Activated CD8-positive, alpha-beta T cell treated with anti-CD3 and anti-CD28 coated beads, Interleukin-2, amount 10 ng/mL, durations not matched to agents 7 days and 5 days (primary cell): Measurements from ENCODE around the gene PAN3. TPM values are rescaled to one million over a fixed set of nuclear protein-coding genes. Genes with fewer than 3 reads are reported as not detected.
A peak's percentile ranks its signal among the peaks of the same experiment; 100 is the strongest.

Experiments used
- ATAC-seq: fragments of 150-1000 bp; cut with Tn5 transposase; one replicate; pipeline ENCODE4 v1.10.0; 2021; ENCODE audit warnings: moderate library complexity
- CTCF ChIA-PET: fragments of 350-600 bp; sonication (Branson Sonifier 250); formaldehyde crosslinking; loops from one replicate; lab custom pipeline; 2021; ENCODE audit warnings: antibody characterized with exemption; lab: Charles Lee
- POLR2A ChIA-PET: fragments of 350-600 bp; sonication (Branson Sonifier 250); formaldehyde crosslinking; loops from one replicate; lab custom pipeline; 2021; ENCODE audit warnings: antibody characterized with exemption; lab: Charles Lee
- DNase-seq: peaks from one replicate; pipeline ENCODE4 v3.0.0-alpha.2; 2020
- H3K27ac Mint-ChIP-seq: one replicate; pipeline ENCODE4 v1.8.0; 2021; ENCODE audit warnings: mild to moderate bottlenecking, mixed read lengths
- H3K27me3 Mint-ChIP-seq: one replicate; pipeline ENCODE4 v1.8.0; 2021; ENCODE audit warnings: low read depth, mixed read lengths
- H3K36me3 Mint-ChIP-seq: one replicate; pipeline ENCODE4 v1.8.0; 2021; ENCODE audit warnings: low read depth, mixed read lengths
- H3K4me1 Mint-ChIP-seq: one replicate; pipeline ENCODE4 v1.8.0; 2021; ENCODE audit warnings: low read depth, mixed read lengths
- H3K4me3 Mint-ChIP-seq: one replicate; pipeline ENCODE4 v1.8.0; 2021; ENCODE audit warnings: mild to moderate bottlenecking, mixed read lengths
- H3K9me3 Mint-ChIP-seq: one replicate; pipeline ENCODE4 v1.8.0; 2022; ENCODE audit warnings: mixed read lengths; ENCODE audit not compliant: insufficient read depth
- total RNA-seq, 2 experiments: library from RNA; stranded (reverse); gene quantifications; one replicate each; pipeline ENCODE4 v1.2.3, GENCODE V29; 2021

PAN3 gene
- total RNA-seq, 2 experiments from 2014 or later = 40.2 to 42.2 TPM

DNA sequence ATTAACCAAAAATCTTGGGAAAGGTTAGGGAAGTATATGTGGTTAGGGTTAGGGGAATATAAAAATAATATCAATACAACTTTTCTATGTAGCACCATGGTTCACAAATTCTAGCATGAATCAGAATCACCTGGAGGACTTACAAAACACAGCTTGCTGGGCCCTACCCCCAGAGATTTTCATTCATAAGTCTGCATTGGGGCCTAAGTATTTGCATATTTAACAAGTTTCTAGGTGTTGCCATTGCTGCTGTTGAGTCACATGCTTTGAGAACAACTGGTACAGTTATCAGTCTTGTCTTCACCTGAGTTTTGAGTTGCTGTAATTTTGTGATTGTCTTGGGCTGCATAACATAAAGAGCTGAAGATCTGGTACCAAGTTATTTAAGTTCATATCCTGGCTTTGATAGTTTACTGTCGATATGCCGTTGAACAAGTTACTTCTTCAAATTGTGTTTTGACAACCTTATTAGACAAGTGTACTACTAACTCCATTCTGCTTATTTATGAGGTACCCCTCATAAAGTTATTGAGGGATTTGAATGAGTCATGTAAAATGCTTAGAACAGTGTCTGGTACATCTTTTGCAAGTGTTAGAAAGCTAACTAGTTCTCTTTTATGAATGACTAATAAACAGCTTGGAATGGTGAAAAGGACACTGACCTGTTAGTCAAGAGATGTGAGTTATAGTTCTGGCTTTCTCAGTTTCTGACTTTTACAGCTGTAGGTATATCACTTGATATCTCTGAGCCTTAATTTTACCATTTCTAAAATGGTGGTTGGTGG lies 132.9 kb downstream of the PAN3 start:
- H3K36me3 Mint-ChIP-seq = peaks cover 47% of the 10 kb centered on the region
- no peaks in the 10 kb centered on the region for H3K9me3 Mint-ChIP-seq
- ChIA-PET POLR2A (interaction anchor here (1.0 kb wide), 1 partner anchor 133 kb away, joined by 3 read pairs; no protein-coding TSS in a partner anchor), CTCF (no interaction called here)
- no peak for DNase-seq
- H3K4me3 Mint-ChIP-seq = no peak overlapping the region
- H3K27ac Mint-ChIP-seq = no peak overlapping the region
- H3K4me1 Mint-ChIP-seq = peaks cover 8% of the 10 kb centered on the region
- no peak for ATAC-seq
- no peaks in the 10 kb centered on the region for H3K27me3 Mint-ChIP-seq

- CTCF ChIA-PET = interaction anchor here (1.6 kb wide), 1 partner anchor 13 kb away, joined by 4 read pairs; no protein-coding TSS in a partner anchor
- no peaks in the 10 kb centered on the region for H3K27me3 Mint-ChIP-seq
- no peak for ATAC-seq
Observed at GRCh38 chr13:28273919-28274318, 135.6 kb downstream of the PAN3 start.

DNA sequence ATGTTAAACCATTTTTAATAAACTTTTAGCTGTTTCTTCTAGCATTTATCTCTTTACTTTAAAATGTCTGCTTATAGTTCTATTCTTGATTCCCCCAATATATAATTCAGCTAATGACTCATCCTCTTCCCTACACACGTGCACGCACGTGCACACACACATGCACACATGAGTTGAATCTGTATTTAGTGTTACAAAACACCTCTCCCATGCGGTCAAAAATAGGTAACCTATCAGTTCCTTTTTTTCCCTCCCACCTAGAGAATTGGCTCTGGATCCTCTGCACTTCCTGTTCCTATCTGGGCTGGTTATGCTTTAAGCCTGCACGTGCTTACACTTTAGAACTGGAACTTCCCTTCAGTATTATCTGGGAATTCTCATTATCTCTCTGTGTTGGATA lies 144.1 kb downstream of the PAN3 start:
- Mint-ChIP-seq H3K4me3 (no peak overlapping the region), H3K9me3 (no peaks in the 10 kb centered on the region), H3K27me3 (no peaks in the 10 kb centered on the region), H3K4me1 (peaks cover 16% of the 10 kb centered on the region), H3K27ac (no peak overlapping the region), H3K36me3 (peaks cover 55% of the 10 kb centered on the region)
- POLR2A ChIA-PET = no interaction called here
- CTCF ChIA-PET = no interaction called here
- ATAC-seq (no peak), DNase-seq (no peak)

More at GRCh38 chr13:28273919-28274318, 135.6 kb downstream of the PAN3 start:
- DNase-seq = no peak
- H3K27ac Mint-ChIP-seq = no peak overlapping the region
- H3K36me3 Mint-ChIP-seq = peaks cover 37% of the 10 kb centered on the region
- no peaks in the 10 kb centered on the region for H3K9me3 Mint-ChIP-seq
- POLR2A ChIA-PET = no interaction called here
- peaks cover 2% of the 10 kb centered on the region for H3K4me1 Mint-ChIP-seq
- H3K4me3 Mint-ChIP-seq = no peak overlapping the region

DNA sequence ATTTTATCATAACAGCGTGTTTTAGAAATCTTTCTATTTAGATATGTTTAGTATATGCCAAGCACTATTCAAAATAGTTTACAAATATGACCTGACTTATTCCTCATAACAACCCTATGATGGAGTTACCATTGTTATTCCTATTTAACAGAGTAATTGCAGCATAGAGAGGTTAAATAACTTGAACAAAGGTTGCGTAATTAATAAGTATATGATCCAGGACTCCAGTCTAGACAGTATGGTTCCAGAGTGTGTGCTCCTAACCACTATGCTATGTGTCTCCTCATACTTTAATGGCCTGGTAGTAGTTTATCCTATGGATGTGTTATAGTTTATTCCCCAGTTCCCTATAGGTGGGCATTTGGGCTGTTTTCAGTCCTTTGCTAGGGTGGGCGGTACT lies 145.3 kb downstream of the PAN3 start:
- peaks cover 60% of the 10 kb centered on the region for H3K36me3 Mint-ChIP-seq
- CTCF ChIA-PET = interaction anchor here (1.9 kb wide), 1 partner anchor 7 kb away, joined by 4 read pairs; no protein-coding TSS in a partner anchor
- POLR2A ChIA-PET = no interaction called here

DNA sequence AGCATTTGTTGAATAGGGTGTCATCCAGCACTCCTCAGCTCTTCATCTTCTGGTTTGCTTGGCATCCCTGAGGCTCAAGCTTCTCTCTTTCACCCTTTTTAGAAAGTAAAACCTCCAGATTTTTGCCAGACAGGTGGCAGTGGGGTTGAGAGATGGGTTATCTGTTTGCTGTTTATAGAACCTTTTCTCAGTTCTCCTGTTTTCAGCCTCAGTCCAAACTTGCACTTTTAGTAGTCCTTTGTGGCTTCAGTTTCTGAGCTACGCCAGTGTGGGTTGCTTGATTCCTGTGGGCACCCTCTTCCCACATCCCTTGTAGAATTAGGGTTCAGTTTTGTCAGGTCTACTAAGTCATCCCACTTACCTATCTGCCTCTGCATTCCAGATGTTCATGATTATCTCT lies 147.9 kb downstream of the PAN3 start:
- H3K4me1 Mint-ChIP-seq = peaks cover 16% of the 10 kb centered on the region
- ChIA-PET POLR2A (no interaction called here), CTCF (no interaction called here)
- no peak for DNase-seq
- no peak overlapping the region for H3K4me3 Mint-ChIP-seq
- ATAC-seq = no peak
- no peaks in the 10 kb centered on the region for H3K9me3 Mint-ChIP-seq
- no peaks in the 10 kb centered on the region for H3K27me3 Mint-ChIP-seq
- peak overlapping the region; percentile 14 for H3K27ac Mint-ChIP-seq
- peaks cover 49% of the 10 kb centered on the region for H3K36me3 Mint-ChIP-seq

More for the DNA sequence above, 145.3 kb downstream of the PAN3 start:
- Mint-ChIP-seq H3K4me3 (no peak overlapping the region), H3K4me1 (peaks cover 16% of the 10 kb centered on the region), H3K27me3 (no peaks in the 10 kb centered on the region), H3K9me3 (no peaks in the 10 kb centered on the region), H3K27ac (no peak overlapping the region)
- ATAC-seq (no peak), DNase-seq (no peak)

DNA sequence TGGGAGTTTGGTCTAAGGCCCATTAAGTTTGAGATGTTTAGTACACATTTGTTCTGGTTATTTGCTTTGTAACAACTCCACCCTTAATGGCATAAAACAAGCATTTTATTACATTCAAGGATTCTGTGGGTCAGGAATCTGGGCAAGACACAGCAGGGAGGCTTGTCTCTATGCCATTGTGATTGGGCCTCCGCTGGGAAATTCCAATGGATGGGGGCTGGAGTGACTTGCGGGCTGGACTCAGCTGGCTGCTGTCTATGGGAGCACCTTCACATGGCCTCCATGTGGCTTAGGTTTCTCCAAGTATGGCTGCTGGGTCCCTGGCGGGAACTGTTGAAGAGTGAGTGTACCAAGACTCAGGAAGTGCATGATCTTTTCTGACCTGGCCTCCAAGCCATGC lies 159.0 kb downstream of the PAN3 start:
- ChIA-PET POLR2A (no interaction called here), CTCF (no interaction called here)
- H3K27me3 Mint-ChIP-seq = no peaks in the 10 kb centered on the region
- ATAC-seq (no peak), DNase-seq (no peak)
- no peaks in the 10 kb centered on the region for H3K9me3 Mint-ChIP-seq
- peaks cover 29% of the 10 kb centered on the region for H3K36me3 Mint-ChIP-seq
- H3K4me3 Mint-ChIP-seq = no peak overlapping the region
- H3K27ac Mint-ChIP-seq = no peak overlapping the region
- peaks cover 8% of the 10 kb centered on the region for H3K4me1 Mint-ChIP-seq

DNA sequence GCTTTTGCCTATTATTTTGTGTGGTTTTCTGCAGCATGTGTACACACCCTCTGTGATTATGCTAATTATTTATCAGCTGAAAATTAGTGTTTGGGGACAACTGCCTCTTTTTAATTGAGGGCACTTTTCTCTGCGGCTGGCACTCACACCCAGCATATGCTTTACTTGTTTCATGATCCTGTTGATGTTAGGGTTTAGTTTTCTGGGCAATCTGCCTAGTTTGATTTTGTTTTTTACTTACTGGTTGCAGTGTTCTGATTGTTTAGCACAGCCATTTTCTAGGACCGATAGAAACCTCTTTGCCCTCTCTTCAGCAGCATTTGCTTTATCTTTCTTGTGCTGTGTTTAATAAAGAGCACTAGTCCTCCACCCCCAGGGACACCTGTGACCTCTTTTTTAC lies 161.6 kb downstream of the PAN3 start:
- no peak for DNase-seq
- no peaks in the 10 kb centered on the region for H3K9me3 Mint-ChIP-seq
- H3K27me3 Mint-ChIP-seq = no peaks in the 10 kb centered on the region
- POLR2A ChIA-PET = no interaction called here
- no peak overlapping the region for H3K4me3 Mint-ChIP-seq
- peaks cover 12% of the 10 kb centered on the region for H3K36me3 Mint-ChIP-seq
- no peak overlapping the region for H3K27ac Mint-ChIP-seq
- H3K4me1 Mint-ChIP-seq = peaks cover 8% of the 10 kb centered on the region
- CTCF ChIA-PET = no interaction called here
- ATAC-seq = no peak

- no peak for ATAC-seq
- peaks cover 8% of the 10 kb centered on the region for H3K4me1 Mint-ChIP-seq
- no peaks in the 10 kb centered on the region for H3K27me3 Mint-ChIP-seq
- POLR2A ChIA-PET = interaction anchor here (0.6 kb wide), 1 partner anchor 13 kb away, joined by 4 read pairs; no protein-coding TSS in a partner anchor
- no peak overlapping the region for H3K27ac Mint-ChIP-seq
- CTCF ChIA-PET = interaction anchor here (0.8 to 1.3 kb wide), 2 partner anchors 10 to 334 kb away, joined by 3 read pairs; no protein-coding TSS in a partner anchor
- peaks cover under 1% of the 10 kb centered on the region for H3K36me3 Mint-ChIP-seq
- no peak overlapping the region for H3K4me3 Mint-ChIP-seq
- no peaks in the 10 kb centered on the region for H3K9me3 Mint-ChIP-seq
- no peak for DNase-seq
Observed at GRCh38 chr13:28301839-28302238, 163.5 kb downstream of the PAN3 start.

DNA sequence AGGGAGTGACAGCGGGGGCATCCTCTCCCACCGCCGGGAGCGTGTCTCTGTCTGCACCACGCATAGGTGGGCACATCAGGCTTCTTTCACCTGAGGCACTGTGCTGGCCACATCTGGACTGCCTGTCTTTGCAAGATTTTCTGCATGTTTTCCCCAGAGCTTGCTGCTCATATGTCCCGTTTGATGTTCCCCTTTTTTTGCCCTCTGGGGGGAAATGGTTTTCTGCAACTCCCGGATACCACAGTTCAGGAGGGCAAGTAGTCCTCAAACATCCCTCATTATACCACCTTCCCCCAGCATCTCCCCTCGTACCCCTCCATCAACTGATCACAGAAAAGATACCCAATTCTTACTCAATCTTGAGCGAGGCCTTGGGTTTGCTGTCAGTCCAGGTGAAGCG lies 168.0 kb downstream of the PAN3 start:
- POLR2A ChIA-PET = no interaction called here

GRCh38 chr13:28313579-28313978 lies 175.2 kb downstream of the PAN3 start:
- ChIA-PET POLR2A (no interaction called here), CTCF (interaction anchor here (1.0 to 2.0 kb wide), 4 partner anchors 21 to 483 kb away, joined by 3 to 5 read pairs (median 4); no protein-coding TSS in a partner anchor)
- no peaks in the 10 kb centered on the region for H3K9me3 Mint-ChIP-seq
- H3K27ac Mint-ChIP-seq = no peak overlapping the region
- no peaks in the 10 kb centered on the region for H3K27me3 Mint-ChIP-seq
- DNase-seq (peak; percentile 57), ATAC-seq (no peak)
- peaks cover 8% of the 10 kb centered on the region for H3K4me1 Mint-ChIP-seq
- no peak overlapping the region for H3K4me3 Mint-ChIP-seq
- H3K36me3 Mint-ChIP-seq = no peaks in the 10 kb centered on the region

More for the DNA sequence above, 168.0 kb downstream of the PAN3 start:
- CTCF ChIA-PET = no interaction called here
- Mint-ChIP-seq H3K9me3 (no peaks in the 10 kb centered on the region), H3K27me3 (no peaks in the 10 kb centered on the region), H3K4me3 (no peak overlapping the region), H3K36me3 (no peaks in the 10 kb centered on the region), H3K27ac (no peak overlapping the region), H3K4me1 (peaks cover 8% of the 10 kb centered on the region)
- no peak for DNase-seq
- ATAC-seq = no peak

DNA sequence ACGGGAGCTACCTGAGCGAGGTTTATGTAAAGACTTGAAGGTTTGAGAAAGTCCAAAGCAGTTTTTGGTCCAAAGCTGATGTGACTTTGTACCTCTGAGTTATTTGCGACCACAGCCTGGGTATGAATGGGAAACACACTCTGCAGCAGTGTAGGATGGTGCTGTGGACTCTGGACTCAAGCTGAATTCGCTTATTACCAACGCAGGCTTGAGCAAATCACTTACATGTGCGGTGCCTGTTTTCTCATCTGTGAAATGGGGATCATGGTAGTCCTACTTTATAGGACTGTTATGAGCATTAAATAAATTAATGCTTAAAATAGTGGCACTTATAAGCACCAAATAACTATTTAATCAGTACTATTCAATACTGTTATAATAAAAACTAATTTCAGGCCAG lies 176.5 kb downstream of the PAN3 start:
- POLR2A ChIA-PET = no interaction called here
- Mint-ChIP-seq H3K27ac (no peak overlapping the region), H3K9me3 (no peaks in the 10 kb centered on the region), H3K36me3 (no peaks in the 10 kb centered on the region), H3K4me1 (peaks cover 8% of the 10 kb centered on the region), H3K4me3 (no peak overlapping the region), H3K27me3 (no peaks in the 10 kb centered on the region)
- CTCF ChIA-PET = interaction anchor here (0.8 to 2.0 kb wide), 6 partner anchors 14 to 482 kb away, joined by 3 to 5 read pairs (median 3); no protein-coding TSS in a partner anchor
- ATAC-seq = no peak
- no peak for DNase-seq

DNA sequence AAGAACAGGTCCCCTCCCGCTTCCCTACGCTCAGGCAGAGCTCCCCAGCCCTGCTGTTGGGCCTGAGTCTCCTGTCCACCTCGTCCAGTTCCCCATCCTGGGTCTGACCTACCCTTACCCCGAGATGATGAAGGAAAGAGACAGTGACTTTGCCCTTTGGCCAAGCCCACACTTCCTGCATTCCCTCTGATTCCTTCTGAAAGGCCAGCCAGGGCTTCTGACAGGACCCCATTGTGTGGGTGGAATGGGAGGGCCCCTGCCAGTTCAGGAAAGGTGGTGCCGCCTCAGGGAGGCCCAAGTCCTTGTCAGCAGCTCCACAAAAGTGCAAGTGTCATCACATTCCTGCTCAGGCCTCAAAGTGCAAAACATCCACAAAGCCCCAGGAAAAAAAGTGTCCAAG lies 177.8 kb downstream of the PAN3 start:
- H3K4me3 Mint-ChIP-seq = no peak overlapping the region
- ChIA-PET POLR2A (interaction anchor here (0.6 kb wide), 1 partner anchor 15 kb away, joined by 3 read pairs; no protein-coding TSS in a partner anchor), CTCF (interaction anchor here (1.4 kb wide), 1 partner anchor 9 kb away, joined by 4 read pairs; no protein-coding TSS in a partner anchor)
- DNase-seq (no peak), ATAC-seq (no peak)
- no peak overlapping the region for H3K27ac Mint-ChIP-seq
- peaks cover 8% of the 10 kb centered on the region for H3K4me1 Mint-ChIP-seq
- no peaks in the 10 kb centered on the region for H3K9me3 Mint-ChIP-seq
- H3K36me3 Mint-ChIP-seq = no peaks in the 10 kb centered on the region
- no peaks in the 10 kb centered on the region for H3K27me3 Mint-ChIP-seq
